ENCODE data around the gene TMEM62. TPM values are rescaled to one million over a fixed set of nuclear protein-coding genes. Genes with fewer than 3 reads are reported as not detected.
A peak's percentile ranks its signal among the peaks of the same experiment; 100 is the strongest.

TMEM62 gene
- total and polyA plus RNA-seq, 2 of the 8 experiments (the other 6 are each of a cell fraction or from before 2014, with no cell fraction given), result 2.0 to 4.0 TPM

DNA sequence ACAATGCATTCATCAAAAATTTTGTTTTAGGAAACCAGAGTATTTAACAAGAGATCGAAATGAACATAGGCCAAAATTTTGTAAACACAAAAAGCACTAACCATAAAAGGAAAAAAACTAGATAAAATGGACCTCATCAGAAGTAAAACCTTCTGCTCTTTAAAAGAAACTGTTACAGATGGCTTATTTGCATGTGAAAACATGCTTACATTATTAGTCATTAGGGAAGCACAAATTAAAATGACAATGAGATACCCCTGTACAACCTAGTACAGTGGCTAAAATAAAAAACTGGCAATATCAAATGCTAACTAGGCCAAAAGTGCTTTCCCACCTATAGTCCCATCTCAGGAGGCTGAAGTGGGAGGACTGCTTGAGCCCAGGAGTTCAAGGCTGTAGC is 46.8 kb upstream of the TMEM62 start:
- H3K36me3 ChIP-seq (ENCODE audit: control insufficient read depth in 2 of 4, insufficient read depth in 4 of 4, low read length in 3 of 4), result peaks cover 0 to 14% (median 9%) of the 10 kb centered on the region in 4 experiments; a peak in 4 of 8 replicates
- no peaks in the 10 kb centered on the region for H3K9me3 ChIP-seq (ENCODE audit: insufficient read depth in 2 of 2, low read depth in 1 of 2, low read length in 1 of 2)
- no peak overlapping the region for H3K18ac ChIP-seq (ENCODE audit: extremely low read depth, low read length)
- H2BK5ac ChIP-seq (ENCODE audit: low read depth, low read length), result no peak overlapping the region
- H3K4me2 ChIP-seq (ENCODE audit: insufficient read depth in 1 of 2, low read depth in 2 of 2, low read length in 2 of 2), result no peak overlapping the region
- H2BK12ac ChIP-seq (ENCODE audit: low read depth, low read length), result no peak overlapping the region
- no peak overlapping the region for H2AK5ac ChIP-seq (ENCODE audit: low read depth, low read length)
- no peak overlapping the region for H3K4me3 ChIP-seq (ENCODE audit: extremely low read depth in 1 of 4, insufficient read depth in 2 of 4, low read depth in 3 of 4, low read length in 4 of 4)
- no peaks in the 10 kb centered on the region for H3K23me2 ChIP-seq (ENCODE audit: low read depth, low read length)
- peak overlapping the region in 1 of 4 experiments; percentile 37; a peak in 1 of 7 replicates for H3K9ac ChIP-seq (replicated peaks in 1 of 4; ENCODE audit: extremely low read depth in 1 of 4, low read depth in 3 of 4, low read length in 3 of 4)
- H2AFZ ChIP-seq (ENCODE audit: low read length), result no peak overlapping the region
- H3K79me1 ChIP-seq (ENCODE audit: low read depth, low read length), result no peaks in the 10 kb centered on the region; the same call in 1 of the 2 replicates
- H3K4ac ChIP-seq (replicated peaks; ENCODE audit: insufficient read length, low read depth, low read length), result no peak overlapping the region
- no peak overlapping the region for H4K5ac ChIP-seq (ENCODE audit: insufficient read length, low read depth, low read length)
- H3K4me1 ChIP-seq (replicated peaks in 1 of 4; ENCODE audit: control insufficient read depth in 3 of 4, insufficient read depth in 4 of 4, low read length in 3 of 4), result peaks cover 0 to 2% (median 0%) of the 10 kb centered on the region in 4 experiments; a peak in 2 of 7 replicates
- H2BK120ac ChIP-seq (replicated peaks; ENCODE audit: low read depth, low read length), result no peak overlapping the region
- no peak overlapping the region for H2BK15ac ChIP-seq (ENCODE audit: low read length)
- no peak overlapping the region for H4K8ac ChIP-seq (ENCODE audit: extremely low read depth, insufficient read depth, low read length)
- H3K79me2 ChIP-seq (ENCODE audit: control insufficient read depth in 1 of 2, insufficient read depth in 2 of 2, low read length in 2 of 2), result peaks cover 0 to 23% of the 10 kb centered on the region in 2 experiments; a peak in 2 of 4 replicates
- no peak overlapping the region for H3K56ac ChIP-seq (replicated peaks; ENCODE audit: insufficient read length, low read depth, low read length)
- 82% methylated on average over 1 of the region's 1 CpG; no CpG with 5 or more reads in 1 of the 2 experiments for WGBS, 2 experiments (ENCODE audit: extremely low coverage in 1 of 2, insufficient coverage in 1 of 2, insufficient read length in 1 of 2, insufficient replicate concordance in 2 of 2, low coverage in 1 of 2, low lambda C conversion rate in 2 of 2, missing lambda C conversion rate in 1 of 2)
- ChIA-PET POLR2A (ENCODE audit: partially characterized antibody) (interaction anchor here (0.6 kb wide), 1 partner anchor 11 kb away, joined by 3 read pairs; no protein-coding TSS in a partner anchor), CTCF (ENCODE audit: partially characterized antibody) (interaction anchor here (0.7 to 1.2 kb wide), 2 partner anchors 30 to 118 kb away, joined by 3 read pairs; no protein-coding TSS in a partner anchor)
- no peak overlapping the region for H3K23ac ChIP-seq (ENCODE audit: insufficient read length)
- H2BK20ac ChIP-seq (ENCODE audit: low read length), result no peak overlapping the region
- no peak overlapping the region for H4K91ac ChIP-seq (replicated peaks; ENCODE audit: insufficient read length, low read length)
- no peaks in the 10 kb centered on the region for H4K20me1 ChIP-seq (replicated peaks in 1 of 2; ENCODE audit: control insufficient read depth in 1 of 2, insufficient read depth in 2 of 2, low read length in 2 of 2)
- H3K14ac ChIP-seq (ENCODE audit: insufficient read length), result no peak overlapping the region
- no peak overlapping the region for H3K27ac ChIP-seq (ENCODE audit: low read depth, low read length)
- FAIRE-seq, result no peak
- H3K27me3 ChIP-seq (replicated peaks in 1 of 4; ENCODE audit: control insufficient read depth in 3 of 4, extremely low read depth in 1 of 4, insufficient read depth in 3 of 4, low read length in 3 of 4), result no peaks in the 10 kb centered on the region
- DNase-seq (ENCODE audit: low read depth in 1 of 2, low spot score in 2 of 2), result no peak
- TF ChIP-seq, protein P1, sequence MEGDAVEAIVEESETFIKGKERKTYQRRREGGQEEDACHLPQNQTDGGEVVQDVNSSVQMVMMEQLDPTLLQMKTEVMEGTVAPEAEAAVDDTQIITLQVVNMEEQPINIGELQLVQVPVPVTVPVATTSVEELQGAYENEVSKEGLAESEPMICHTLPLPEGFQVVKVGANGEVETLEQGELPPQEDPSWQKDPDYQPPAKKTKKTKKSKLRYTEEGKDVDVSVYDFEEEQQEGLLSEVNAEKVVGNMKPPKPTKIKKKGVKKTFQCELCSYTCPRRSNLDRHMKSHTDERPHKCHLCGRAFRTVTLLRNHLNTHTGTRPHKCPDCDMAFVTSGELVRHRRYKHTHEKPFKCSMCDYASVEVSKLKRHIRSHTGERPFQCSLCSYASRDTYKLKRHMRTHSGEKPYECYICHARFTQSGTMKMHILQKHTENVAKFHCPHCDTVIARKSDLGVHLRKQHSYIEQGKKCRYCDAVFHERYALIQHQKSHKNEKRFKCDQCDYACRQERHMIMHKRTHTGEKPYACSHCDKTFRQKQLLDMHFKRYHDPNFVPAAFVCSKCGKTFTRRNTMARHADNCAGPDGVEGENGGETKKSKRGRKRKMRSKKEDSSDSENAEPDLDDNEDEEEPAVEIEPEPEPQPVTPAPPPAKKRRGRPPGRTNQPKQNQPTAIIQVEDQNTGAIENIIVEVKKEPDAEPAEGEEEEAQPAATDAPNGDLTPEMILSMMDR (IDR thresholded peaks at IDR 0.05; ENCODE audit: control extremely low read depth in 1 of 3, insufficient read depth in 1 of 3, low read depth in 1 of 3, low read length in 3 of 3), result no peak
- TF ChIP-seq E2F6 (IDR thresholded peaks at IDR 0.05) (no peak), RBBP5 (IDR thresholded peaks at IDR 0.05; ENCODE audit: borderline replicate concordance, low read depth, low read length) (no peak), CEBPB (IDR thresholded peaks at IDR 0.05; ENCODE audit: low read depth, low read length) (no peak), SP4 (IDR thresholded peaks at IDR 0.05; ENCODE audit: low read length) (no peak), SIRT6 (IDR thresholded peaks at IDR 0.05; ENCODE audit: low read length) (no peak), TAF1 (IDR thresholded peaks at IDR 0.05; ENCODE audit: low read depth, low read length) (no peak), POLR2AphosphoS5 (IDR thresholded peaks at IDR 0.05; ENCODE audit: low read depth, low read length) (no peak)
- TF ChIP-seq, protein P2, sequence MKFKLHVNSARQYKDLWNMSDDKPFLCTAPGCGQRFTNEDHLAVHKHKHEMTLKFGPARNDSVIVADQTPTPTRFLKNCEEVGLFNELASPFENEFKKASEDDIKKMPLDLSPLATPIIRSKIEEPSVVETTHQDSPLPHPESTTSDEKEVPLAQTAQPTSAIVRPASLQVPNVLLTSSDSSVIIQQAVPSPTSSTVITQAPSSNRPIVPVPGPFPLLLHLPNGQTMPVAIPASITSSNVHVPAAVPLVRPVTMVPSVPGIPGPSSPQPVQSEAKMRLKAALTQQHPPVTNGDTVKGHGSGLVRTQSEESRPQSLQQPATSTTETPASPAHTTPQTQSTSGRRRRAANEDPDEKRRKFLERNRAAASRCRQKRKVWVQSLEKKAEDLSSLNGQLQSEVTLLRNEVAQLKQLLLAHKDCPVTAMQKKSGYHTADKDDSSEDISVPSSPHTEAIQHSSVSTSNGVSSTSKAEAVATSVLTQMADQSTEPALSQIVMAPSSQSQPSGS (IDR thresholded peaks at IDR 0.05; ENCODE audit: low read length), result no peak
